Left colon (tissue), 2 donors: ENCODE results near the gene TENM3. TPM values are rescaled to one million over a fixed set of nuclear protein-coding genes. Genes with fewer than 3 reads are reported as not detected.

Experiments used
- ATAC-seq: fragments of 200-7000 bp; cut with Tn5 transposase; one replicate; pipeline ENCODE4 v1.9.1; 2020; ENCODE audit warnings: mild to moderate bottlenecking, moderate library complexity
- DNase-seq, 2 donors: peaks; one replicate each; pipeline ENCODE4 v3.0.0-alpha.2; 2020
- intact Hi-C, 2 donors: fragments of 100-400 bp; cut with DNase I in 1 of 2; cut with micrococcal nuclease in 1 of 2; formaldehyde crosslinking; loops; one replicate each; pipeline versions ENCODE4 v1.11.2 to v1.14.0; 2022; cut with DNase I, micrococcal nuclease
- total RNA-seq, 2 donors: library from RNA; stranded (reverse); fragmentation: NEBNext Ultra II Directional; extraction: Animal tissue kit (Norgen Biotek cat#: 25700); gene quantifications; one replicate each; pipeline ENCODE4 v1.2.1, GENCODE V29; 2021
- donor health status: DM: no; HTN: no; CAD: no.
- donor health status: DM: yes; HTN: yes; CAD: no.

TENM3 gene
- total RNA-seq, 2 donors from 2014 or later: 0.18 to 2.2 TPM

DNA sequence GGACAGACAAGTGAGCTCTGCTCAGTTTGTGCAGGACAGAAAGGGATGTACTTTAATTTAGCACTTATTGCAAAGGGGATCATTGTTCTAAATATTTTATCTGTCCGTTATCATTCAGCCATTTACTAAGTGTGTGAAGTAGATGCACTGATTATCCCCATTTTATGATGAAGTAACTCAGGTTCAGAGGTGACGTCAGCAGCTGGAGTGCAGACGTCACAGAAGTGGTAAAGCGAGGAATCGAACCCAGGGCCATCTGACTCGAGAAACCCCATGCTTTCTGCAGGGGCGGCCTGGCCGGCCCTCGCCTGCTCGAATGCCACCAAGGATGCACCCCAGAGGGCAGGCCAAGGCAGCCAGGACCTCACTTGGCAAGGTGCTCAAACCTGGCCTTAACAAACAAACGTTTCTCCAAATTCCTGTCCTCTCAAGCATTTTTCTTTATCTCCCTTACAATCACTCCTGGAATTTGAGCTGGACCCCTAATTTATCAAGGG is 599.0 kb downstream of the TENM3 start:
- no peak for DNase-seq
- no peak for ATAC-seq
- intact Hi-C loops: no loop called here

- DNase-seq (no peak), ATAC-seq (no peak)
- intact Hi-C loops: no loop called here
These were observed 599.7 kb downstream of the TENM3 start for GRCh38 chr4:182842759-182843390.

GRCh38 chr4:182843808-182844325 is 600.7 kb downstream of the TENM3 start:
- no peak for ATAC-seq
- intact Hi-C loops: no loop called here
- DNase-seq: no peak

GRCh38 chr4:182845618-182846017 is 602.4 kb downstream of the TENM3 start:
- ATAC-seq (no peak), DNase-seq (no peak)
- intact Hi-C loops: no loop called here

DNA sequence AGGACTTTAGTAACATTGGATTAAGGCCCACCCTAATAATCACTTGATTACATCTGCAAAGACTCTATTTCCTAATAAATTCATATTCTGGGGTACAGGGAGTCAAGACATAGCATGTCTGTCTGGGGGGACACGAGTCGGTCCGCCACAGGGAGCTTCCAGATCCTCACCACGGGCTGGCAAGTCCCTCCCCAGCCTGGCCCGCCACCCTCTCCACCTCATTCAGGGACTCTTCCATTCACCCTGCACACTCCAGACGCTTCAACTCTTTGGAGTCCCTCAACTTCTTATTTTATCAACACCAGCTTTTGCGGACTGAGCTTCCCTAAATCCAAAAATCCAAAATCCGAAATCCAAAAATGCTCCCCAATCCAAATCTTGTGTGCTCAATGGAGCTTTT is 602.8 kb downstream of the TENM3 start:
- DNase-seq: no peak
- ATAC-seq: no peak
- intact Hi-C loops: no loop called here

DNA sequence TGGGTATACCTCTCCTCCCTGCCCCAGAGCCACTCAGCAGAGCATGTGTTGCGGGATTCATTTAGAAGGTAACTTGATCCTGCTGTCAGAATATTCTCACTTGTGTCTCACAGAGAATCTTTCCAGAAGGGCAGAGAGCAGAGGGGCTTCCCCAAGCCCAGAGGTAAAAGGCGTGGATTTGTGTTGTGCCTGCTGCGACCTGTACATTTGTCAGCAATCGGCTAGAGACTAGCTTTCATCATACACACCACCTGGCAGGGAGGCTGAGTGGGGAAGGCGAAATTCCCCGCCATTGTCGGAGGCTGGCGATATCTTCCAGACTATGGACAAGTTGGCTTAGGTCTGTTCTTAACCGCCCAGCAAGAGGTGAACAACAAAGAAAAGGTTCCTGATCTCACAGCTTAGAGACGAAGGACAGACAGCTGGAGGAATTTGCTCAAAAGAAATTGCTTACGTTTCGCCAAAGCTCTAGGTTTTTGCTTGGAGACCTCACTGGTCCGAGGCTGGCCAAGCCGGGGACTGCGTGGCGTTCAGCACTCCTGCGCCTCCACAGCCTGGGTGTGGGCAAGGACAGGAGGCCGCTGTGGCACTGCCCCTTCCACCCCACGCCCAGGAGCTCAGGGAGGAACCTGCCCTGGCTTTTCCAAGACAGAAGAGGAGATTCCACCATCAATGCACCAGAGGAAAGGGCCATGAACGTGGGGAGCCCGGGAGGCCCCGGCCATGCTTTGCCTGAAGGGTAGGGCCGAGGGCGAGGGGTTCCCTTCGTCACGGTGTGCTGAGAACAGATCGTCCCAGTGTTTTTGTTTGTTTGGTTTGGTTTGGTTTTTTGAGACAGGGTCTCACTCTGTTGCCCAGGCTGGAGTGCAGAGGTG is 604.6 kb downstream of the TENM3 start:
- DNase-seq (no peak), ATAC-seq (no peak)
- intact Hi-C loops: no loop called here

GRCh38 chr4:182848685-182849084 is 605.5 kb downstream of the TENM3 start:
- DNase-seq: no peak
- intact Hi-C loops: no loop called here

More at GRCh38 chr4:182848685-182849084, 605.5 kb downstream of the TENM3 start:
- ATAC-seq: no peak
